Right lobe of liver (tissue), 6 donors: Measurements from ENCODE around the gene GNAZ. TPM values are rescaled to one million over a fixed set of nuclear protein-coding genes. Genes with fewer than 3 reads are reported as not detected.

Experiments
- ATAC-seq, 4 donors: fragments of 200-7000 bp; cut with Tn5 transposase; one replicate each; pipeline ENCODE4 v1.9.1; 2020; ENCODE audit warnings: mild to moderate bottlenecking in 4 of 4, moderate library complexity in 4 of 4
- DNase-seq, 3 donors: peaks; one replicate each; pipeline ENCODE4 v3.0.0-alpha.2; 2020
- H3K27ac ChIP-seq, 3 donors: fragments of 200-600 bp; one replicate each; pipeline ENCODE4 v1.8.0; 2022
- H3K27me3 ChIP-seq, 2 donors: fragments of 200-600 bp; one replicate each; pipeline ENCODE4 v1.8.0; 2022
- H3K36me3 ChIP-seq, 4 donors: fragments of 200-600 bp; sonication (generic) in 1 of 4; one replicate each; pipeline versions ENCODE4 v1.5.1 to v1.8.0; 2017 to 2022; ENCODE audit warnings: control low read depth in 1 of 4
- H3K4me1 ChIP-seq, 4 donors: fragments of 200-600 bp; sonication (generic) in 1 of 4; one replicate each; pipeline versions ENCODE4 v1.5.1 to v1.8.0; 2017 to 2022; ENCODE audit warnings: control low read depth in 1 of 4
- H3K4me3 ChIP-seq, 3 donors: fragments of 200-600 bp; one replicate each; pipeline ENCODE4 v1.8.0; 2022
- H3K9me3 ChIP-seq, 4 donors: fragments of 200-600 bp; sonication (generic) in 1 of 4; one replicate each; pipeline versions ENCODE4 v1.5.1 to v1.8.0; 2017 to 2022; ENCODE audit warnings: control low read depth in 1 of 4
- POLR2A ChIP-seq: fragments of 450-650 bp; IDR thresholded peaks from one replicate; pipeline ENCODE4 v1.6.1; 2017; ENCODE audit warnings: antibody characterized with exemption, mild to moderate bottlenecking
- WGBS: methylation state at CpG from one replicate; pipeline ENCODE4 v1.1.6; 2018; ENCODE audit warnings: low coverage, low lambda C conversion rate; ENCODE audit not compliant: insufficient coverage; ENCODE audit errors: missing lambda C conversion rate; 5-methylcytosine and 5-hydroxymethylcytosine counted together
- intact Hi-C, 2 donors: fragments of 100-400 bp; cut with DNase I; formaldehyde crosslinking; loops; one replicate each; pipeline versions ENCODE4 v1.11.2 to v1.14.1; 2022
- total RNA-seq, 6 experiments: library from RNA; depleted of rRNA in 2 of 6; stranded (reverse); fragments of >200 nt in 2 of 6; fragmentation: NEBNext Ultra II Directional in 3 of 6; extraction: Animal tissue kit (Norgen Biotek cat#: 25700) in 3 of 6; gene quantifications; one replicate each; pipeline versions ENCODE4 v1.1.0 to v1.2.4, GENCODE V29; 2016 to 2023
- TF ChIP-seq, protein P1 (sequence below), 4 donors: fragments of 200-600 bp in 3 of 4; fragments of 450-650 bp in 1 of 4; IDR thresholded peaks; one replicate each; pipeline versions ENCODE4 v1.5.1 to v1.8.0; 2016 to 2022; ENCODE audit warnings: antibody characterized with exemption in 4 of 4, mild to moderate bottlenecking in 2 of 4
- donor health status: DM: no; HTN: yes; CAD: no.
- donor health status: DM: no; HTN: no; CAD: no.
- donor health status: DM: no; HTN: no; CAD: no.
- donor health status: DM: no; HTN: yes; CAD: no.
- donor health status: DM: no; HTN: yes; CAD: no.

The GNAZ gene
- total RNA-seq, 6 experiments from 2014 or later = 0.15 to 1.5 (median 0.53) TPM

DNA sequence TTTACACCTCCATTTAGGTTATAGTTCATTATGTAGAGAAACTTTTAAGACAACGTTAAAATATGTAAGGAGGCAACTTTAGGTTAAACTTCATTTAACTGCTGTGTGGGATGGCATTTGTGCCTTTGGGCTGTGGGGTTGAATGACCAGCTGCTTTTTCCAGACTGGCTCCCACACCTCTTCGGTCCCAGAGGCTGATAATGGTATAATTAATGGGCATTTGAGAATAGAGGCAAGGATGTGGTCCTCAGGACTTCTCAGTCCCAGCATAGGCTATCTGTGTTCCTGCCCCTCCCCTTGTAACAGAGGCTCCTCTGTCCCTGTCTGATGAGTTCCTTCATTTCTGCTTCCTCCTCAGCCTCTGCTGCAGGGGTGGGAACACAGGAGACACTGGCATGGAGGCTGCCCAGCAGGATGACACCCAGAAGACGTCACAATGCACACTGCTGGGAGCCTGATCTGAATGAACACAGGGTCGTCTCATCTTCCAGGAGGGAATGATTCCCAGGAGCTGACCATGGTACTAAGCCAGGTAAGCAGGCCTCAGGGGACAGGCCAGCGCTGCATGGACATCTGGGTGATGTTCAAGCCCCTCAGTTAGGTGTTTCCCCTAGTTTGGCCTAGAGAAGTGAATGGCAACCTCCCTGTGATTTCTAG is 17.1 kb upstream of the GNAZ start:
- intact Hi-C loops = no loop called here
- Histone ChIP-seq H3K9me3 (no peaks in the 10 kb centered on the region), H3K4me1 (no peaks in the 10 kb centered on the region), H3K36me3 (no peaks in the 10 kb centered on the region), H3K27ac (no peak overlapping the region), H3K4me3 (no peak overlapping the region), H3K27me3 (no peaks in the 10 kb centered on the region)
- TF ChIP-seq POLR2A = no peak
- TF ChIP-seq, protein P1, sequence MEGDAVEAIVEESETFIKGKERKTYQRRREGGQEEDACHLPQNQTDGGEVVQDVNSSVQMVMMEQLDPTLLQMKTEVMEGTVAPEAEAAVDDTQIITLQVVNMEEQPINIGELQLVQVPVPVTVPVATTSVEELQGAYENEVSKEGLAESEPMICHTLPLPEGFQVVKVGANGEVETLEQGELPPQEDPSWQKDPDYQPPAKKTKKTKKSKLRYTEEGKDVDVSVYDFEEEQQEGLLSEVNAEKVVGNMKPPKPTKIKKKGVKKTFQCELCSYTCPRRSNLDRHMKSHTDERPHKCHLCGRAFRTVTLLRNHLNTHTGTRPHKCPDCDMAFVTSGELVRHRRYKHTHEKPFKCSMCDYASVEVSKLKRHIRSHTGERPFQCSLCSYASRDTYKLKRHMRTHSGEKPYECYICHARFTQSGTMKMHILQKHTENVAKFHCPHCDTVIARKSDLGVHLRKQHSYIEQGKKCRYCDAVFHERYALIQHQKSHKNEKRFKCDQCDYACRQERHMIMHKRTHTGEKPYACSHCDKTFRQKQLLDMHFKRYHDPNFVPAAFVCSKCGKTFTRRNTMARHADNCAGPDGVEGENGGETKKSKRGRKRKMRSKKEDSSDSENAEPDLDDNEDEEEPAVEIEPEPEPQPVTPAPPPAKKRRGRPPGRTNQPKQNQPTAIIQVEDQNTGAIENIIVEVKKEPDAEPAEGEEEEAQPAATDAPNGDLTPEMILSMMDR (IDR thresholded peaks at IDR 0.05) = no peak
- ATAC-seq (no peak), DNase-seq (no peak)
- 54% methylated on average over 3 of the region's 5 CpGs for WGBS

DNA sequence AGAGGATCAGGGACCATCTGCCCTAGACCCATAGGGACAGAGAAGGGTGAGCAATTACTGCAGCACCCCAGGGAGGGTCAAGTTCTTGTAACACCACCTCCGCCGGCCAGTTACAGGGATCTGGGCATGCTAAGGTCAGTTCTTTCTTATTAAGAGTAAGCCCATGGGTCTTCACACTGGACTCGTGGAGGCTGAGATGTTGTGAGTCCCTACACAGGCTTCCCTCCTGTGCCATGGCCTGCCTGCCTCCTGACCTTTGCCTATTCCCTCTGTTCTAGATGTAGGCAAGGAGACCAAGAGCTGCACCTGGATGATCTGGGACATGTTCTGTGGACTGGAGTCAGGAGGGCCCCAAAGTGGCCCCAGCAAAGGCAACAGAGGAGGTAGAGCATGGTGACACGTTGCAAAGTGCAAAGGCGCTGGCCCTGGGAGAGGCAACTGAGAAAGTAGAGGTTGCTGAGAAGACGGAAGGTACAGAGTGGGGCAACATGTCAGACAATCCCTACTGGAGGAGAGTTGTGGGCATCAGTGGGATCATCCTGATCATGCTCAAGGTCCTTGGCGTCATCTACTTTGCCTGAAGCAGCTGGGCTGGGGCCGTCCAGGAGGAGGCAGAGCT is 16.3 kb upstream of the GNAZ start:
- WGBS = 80% methylated on average over 2 of the region's 8 CpGs
- intact Hi-C loops = no loop called here
- no peak overlapping the region for H3K27ac ChIP-seq
- H3K4me3 ChIP-seq = no peak overlapping the region
- H3K36me3 ChIP-seq = no peaks in the 10 kb centered on the region
- DNase-seq (peak in 1 of 3 donors; percentile 15), ATAC-seq (no peak)
- H3K27me3 ChIP-seq = no peaks in the 10 kb centered on the region
- no peaks in the 10 kb centered on the region for H3K9me3 ChIP-seq
- TF ChIP-seq, protein P1 (IDR thresholded peaks at IDR 0.05) = no peak
- no peak for TF ChIP-seq POLR2A
- H3K4me1 ChIP-seq = no peaks in the 10 kb centered on the region

DNA sequence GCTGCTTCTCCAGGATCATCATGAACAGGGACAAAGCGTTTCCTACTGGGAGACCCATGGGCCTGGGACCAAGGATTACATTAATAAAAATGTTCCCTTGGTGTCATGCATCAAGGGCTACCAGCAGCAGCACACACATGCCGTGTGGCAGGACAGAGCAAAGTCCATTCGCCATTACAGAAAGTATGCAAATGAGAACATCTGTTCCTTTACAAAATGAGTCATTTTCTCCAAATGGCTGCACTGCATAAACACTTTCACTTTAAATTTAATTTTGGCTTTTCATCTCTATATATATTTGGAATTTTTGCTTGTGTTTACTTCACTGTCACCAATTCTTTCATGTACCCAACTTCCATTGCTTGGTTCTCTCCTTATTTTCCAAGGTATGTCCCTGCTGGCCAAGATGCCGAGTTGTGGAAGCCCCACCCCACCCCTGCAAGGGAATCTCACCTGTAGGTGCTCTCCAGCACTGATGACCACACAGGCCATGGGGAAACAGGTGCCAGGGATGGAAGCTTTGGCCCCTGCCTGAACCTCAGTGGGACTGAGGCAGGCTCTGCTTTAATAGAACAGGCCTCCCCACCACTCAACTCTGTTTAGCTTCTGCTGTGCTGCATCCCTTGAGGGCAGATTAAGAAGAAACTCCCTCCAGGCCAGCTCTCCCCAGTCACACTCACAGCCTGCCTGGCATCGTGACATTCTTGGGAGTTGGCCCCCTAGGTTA is 15.6 kb upstream of the GNAZ start:
- Histone ChIP-seq H3K4me3 (no peak overlapping the region), H3K9me3 (no peaks in the 10 kb centered on the region), H3K27me3 (no peaks in the 10 kb centered on the region), H3K36me3 (no peaks in the 10 kb centered on the region), H3K27ac (no peak overlapping the region), H3K4me1 (no peaks in the 10 kb centered on the region)
- DNase-seq = peak in 1 of 3 donors; percentile 15
- intact Hi-C loops = no loop called here
- TF ChIP-seq, protein P1 (IDR thresholded peaks at IDR 0.05) = no peak
- no peak for TF ChIP-seq POLR2A
- 67% methylated on average over 4 of the region's 5 CpGs for WGBS
- peak in 1 of 4 donors; percentile 19 for ATAC-seq

DNA sequence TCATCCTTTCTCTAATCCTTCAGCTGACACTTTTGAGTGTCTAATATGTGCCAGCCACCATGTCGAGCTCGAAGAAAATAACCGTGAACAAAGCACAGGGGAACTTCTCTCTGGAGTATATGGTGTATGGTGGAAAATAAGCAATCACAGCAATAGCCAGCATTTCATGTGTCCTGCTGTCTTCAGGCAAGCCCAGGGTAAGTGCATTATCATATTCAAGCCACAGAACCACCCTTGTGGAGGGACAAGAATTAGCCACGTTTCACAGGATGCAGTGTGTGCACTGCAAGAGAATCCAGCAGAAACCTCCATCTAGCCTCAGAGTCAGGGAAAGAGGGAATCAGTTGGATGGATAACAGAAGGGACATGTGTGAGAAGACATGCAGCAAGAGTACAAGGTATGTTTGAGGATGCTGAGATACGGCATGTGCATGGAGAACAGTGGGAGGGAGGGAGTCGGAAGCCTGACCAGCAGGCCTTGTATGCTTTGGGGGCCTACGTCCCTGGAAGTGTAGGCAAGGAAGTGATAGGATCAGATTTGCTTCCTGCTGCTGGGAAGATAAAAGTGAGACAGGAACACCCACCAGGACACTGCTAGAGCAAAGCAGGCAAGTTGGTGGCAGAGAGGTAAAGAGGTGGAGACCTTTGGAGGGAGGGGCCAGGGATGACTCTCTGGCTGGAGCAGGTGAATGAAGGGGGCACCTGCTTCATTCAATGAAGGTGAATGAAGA is 14.7 kb upstream of the GNAZ start:
- Histone ChIP-seq H3K27ac (no peak overlapping the region), H3K27me3 (no peaks in the 10 kb centered on the region), H3K4me1 (no peaks in the 10 kb centered on the region), H3K9me3 (no peaks in the 10 kb centered on the region), H3K36me3 (no peaks in the 10 kb centered on the region), H3K4me3 (no peak overlapping the region)
- 67% methylated on average over 7 of the region's 7 CpGs for WGBS
- DNase-seq (no peak), ATAC-seq (no peak)
- intact Hi-C loops = no loop called here
- TF ChIP-seq POLR2A = no peak
- TF ChIP-seq, protein P1 (IDR thresholded peaks at IDR 0.05) = no peak
